LHCN-M2 (cell line): ENCODE data around the gene CPNE6. TPM values are rescaled to one million over a fixed set of nuclear protein-coding genes. Genes with fewer than 3 reads are reported as not detected.
"Not testable (repeated sequence)": the region's sequence is repeated elsewhere in the genome, so short reads cannot be mapped to it uniquely, and the experiment has no call there.

Source experiments
- DNase-seq: peaks from one replicate; pipeline ENCODE4 v3.0.0-alpha.2; 2012; ENCODE audit warnings: low read depth
- polyA plus RNA-seq: library from polyadenylated mRNA; unstranded; fragments of >200 nt; gene quantifications from one replicate; pipeline ENCODE4 v1.2.1, GENCODE V29; 2012; ENCODE audit warnings: missing spikeins
- total RNA-seq: library from RNA; depleted of rRNA; stranded (reverse); fragments of >200 nt; gene quantifications from 2 replicates; pipeline ENCODE4 v1.2.3, GENCODE V29; 2014; rRNA removed

CPNE6 gene
- not detected in 2 replicates for total RNA-seq
- not detected for polyA plus RNA-seq

- DNase-seq, result no peak
Measured at GRCh38 chr14:24071144-24071697, at the start of gene CPNE6. TSS of gene CPNE6 (plus strand) at chr14:24071562. CDS start at chr14:24072937, 1,375 bp downstream.

GRCh38 chr14:24024939-24025418 is 46.4 kb upstream of the CPNE6 start:
- DNase-seq, result not testable (repeated sequence)

GRCh38 chr14:24029687-24030086 is 41.7 kb upstream of the CPNE6 start:
- DNase-seq, result not testable (repeated sequence)

DNA sequence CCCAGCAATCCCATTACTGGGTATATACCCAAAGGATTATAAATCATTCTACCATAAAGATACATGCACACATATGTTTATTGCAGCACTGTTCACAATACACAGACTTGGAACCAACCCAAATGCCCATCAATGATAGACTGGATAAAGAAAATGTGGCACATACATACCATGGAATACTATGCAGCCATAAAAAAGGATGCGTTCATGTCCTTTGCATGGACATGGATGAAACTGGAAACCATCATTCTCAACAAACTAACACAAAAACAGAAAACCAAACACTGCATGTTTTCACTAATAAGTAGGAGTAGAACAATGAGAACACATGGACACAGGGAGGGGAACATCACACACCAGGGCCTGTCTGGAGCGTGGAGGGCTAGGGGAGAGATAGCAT is 40.0 kb upstream of the CPNE6 start:
- not testable (repeated sequence) for DNase-seq

DNA sequence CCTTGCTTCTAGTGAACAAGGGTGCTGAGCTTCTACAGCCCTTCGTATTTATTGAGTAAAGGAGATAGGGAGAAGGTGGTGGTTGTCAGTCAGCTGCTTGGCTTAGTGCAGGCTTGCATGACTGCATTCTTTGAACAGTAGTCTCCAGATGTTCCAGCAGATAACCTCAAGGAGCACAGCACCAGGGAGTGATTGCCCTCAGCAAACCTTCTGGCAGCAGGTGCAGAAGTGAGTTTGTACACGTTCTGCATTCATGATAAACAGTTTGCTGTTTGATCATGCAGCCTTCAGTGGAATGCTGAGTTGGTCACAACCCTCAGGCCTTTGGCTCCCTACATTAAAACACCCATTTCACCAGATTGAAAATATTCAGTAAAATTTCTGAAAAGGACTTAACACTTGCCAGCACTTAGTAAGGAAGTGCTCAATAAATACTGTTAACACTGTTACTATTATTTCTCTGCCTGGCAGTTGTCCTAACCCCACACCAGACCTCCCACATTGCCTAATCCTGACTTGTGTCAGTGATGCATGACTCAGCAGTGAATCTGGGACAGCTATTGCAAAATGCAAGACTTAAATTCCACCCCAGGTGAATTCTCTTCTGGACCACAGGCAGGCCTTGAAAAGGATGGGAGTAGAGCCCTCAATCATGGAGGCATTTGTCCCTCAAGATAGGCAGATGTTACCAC is 38.5 kb upstream of the CPNE6 start:
- DNase-seq, result peak; percentile 68

- not testable (repeated sequence) for DNase-seq
Measured at GRCh38 chr14:24035769-24036168, 35.6 kb upstream of the CPNE6 start.

DNA sequence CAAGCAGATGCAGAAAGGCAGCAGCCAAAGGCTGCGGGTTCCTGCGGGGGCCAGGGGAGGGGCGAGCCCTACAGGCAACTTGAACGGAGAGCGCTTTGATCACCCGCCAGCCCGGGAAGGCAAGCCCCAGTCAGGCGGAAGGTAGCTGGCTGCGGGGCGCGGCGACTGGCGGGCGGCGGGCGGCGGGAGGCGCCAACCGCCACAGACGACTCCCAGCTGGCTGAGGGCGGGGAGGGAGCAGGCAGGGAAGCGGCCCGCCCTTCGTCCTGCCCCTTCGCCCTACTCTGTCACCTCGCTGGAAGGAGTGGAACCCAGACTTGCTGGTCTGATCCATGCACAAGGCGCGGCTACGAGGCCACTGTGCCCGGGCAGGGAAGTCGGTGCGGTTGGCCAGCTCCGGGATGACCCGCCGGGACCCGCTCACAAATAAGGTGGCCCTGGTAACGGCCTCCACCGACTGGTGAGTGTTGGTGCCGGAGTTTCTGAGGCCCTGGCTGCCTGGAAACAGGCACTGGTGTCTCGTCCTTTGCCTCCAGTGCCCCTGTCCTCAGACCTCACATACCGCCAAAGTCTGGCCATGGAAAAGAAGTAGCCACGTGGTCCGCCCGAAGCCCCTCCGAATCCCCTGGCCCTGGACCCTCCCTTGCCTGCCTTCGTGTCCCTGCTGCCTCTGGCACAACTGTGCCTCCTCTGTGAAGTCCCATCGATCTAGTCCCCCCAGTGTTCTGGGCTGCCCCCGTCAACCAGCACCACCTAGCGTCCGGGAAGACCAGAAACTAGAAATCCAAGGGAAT is 35.0 kb upstream of the CPNE6 start:
- peak; percentile 53 for DNase-seq

- not testable (repeated sequence) for DNase-seq
Measured at GRCh38 chr14:24036963-24037657, 34.3 kb upstream of the CPNE6 start.

GRCh38 chr14:24037658-24038037 is 33.7 kb upstream of the CPNE6 start:
- no peak for DNase-seq

DNA sequence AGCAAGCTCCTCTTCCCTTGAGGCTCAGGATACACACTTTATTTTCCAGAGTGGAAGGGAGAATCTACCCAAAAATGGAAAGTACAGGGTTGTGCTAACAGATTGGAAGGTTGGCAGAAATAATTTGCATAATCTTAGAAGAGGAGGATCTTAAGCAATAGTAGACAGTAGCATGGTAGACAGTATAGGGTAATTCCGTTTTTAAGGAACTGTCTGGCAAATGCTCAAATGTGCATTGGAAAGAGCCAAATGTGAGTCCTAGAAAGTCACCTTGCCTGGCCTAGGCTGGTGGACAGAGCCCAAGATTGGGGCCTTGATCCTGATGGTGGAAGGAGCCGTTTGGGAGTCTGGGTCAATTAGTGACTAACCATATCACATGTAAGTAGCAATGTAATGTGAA is 32.7 kb upstream of the CPNE6 start:
- no peak for DNase-seq

GRCh38 chr14:24040692-24041091 is 30.7 kb upstream of the CPNE6 start:
- DNase-seq, result no peak

GRCh38 chr14:24042746-24043145 is 28.6 kb upstream of the CPNE6 start:
- no peak for DNase-seq

- not testable (repeated sequence) for DNase-seq
Measured at GRCh38 chr14:24049002-24049401, 22.4 kb upstream of the CPNE6 start.

GRCh38 chr14:24050753-24051152 is 20.6 kb upstream of the CPNE6 start:
- DNase-seq, result not testable (repeated sequence)

DNA sequence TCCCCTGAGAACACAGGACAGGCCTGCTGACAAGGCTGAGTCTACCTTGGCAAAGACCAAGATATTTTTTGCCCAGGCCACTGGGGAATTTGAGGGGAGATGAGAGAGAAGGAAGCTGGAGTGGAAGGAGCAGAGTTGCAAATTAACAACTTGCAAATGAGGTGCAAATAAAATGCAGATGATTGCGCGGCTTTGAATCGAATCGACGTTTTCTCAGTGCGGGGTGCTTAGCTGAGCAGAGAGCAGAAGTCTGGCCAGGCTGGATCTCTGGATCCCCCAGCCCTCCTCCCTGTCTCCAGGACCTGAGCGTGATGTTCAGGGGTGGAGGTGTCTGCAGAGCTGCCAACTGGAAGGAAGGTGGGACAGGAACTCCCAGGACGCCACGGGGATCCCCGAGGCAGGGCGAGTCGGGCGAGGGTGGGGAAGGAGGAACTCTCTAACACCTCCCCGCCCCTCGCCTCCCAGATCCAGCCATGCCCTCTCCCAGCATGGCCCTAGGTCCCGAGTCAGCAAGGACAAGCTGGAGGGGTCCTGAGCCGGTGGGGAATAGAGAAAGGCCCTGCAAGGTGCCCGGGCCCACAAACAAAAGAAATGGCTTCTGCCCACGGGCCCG is 20.1 kb upstream of the CPNE6 start:
- DNase-seq, result no peak

DNA sequence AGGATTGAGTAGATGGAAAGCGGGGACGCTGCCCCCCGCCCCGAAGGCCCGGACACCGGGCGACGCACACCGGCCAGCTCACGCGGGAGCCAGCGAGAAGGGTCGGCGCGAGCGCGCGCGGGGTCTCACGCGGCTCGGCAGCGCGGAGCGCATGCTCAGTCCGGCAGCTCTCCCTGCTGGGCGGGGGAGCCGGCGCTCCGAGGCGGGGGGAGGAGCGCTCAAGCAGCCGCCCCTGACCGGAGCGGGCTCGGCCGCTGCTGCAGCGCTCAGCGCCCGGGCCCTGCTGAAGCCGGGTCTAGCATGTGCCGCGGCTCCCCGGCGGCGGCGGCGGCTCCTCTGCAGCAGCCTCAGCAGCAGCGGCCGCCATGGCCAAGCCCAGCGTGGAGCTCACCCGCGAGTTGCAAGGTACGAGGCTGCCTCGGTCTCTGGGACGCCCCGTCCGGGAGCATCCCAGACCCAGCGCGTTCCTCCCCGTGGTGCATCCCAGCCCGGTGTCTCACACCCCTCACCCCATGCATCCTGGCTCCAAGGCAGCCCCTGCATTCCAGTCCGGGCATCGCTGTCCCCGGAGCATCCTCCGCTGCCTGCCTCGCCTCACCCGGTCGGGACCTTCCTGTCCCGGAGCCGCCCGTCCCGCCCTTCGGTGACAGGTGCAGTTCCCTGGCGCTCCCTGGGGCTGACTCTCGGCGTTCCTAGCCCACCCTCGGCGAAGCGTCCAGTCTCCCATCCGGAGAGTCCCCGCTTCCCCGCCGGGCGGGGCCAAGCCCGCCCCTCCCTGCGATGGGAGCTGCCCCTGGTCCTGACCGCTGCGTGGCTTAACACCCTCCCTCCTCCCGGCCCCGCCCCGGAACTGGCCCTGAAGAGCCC is 19.3 kb upstream of the CPNE6 start, which contains the start of gene CARMIL3:
Gene CARMIL3, plus strand, starts transcription at position 221 of the 867 bp plus-strand sequence. Its CDS starts 145 bp downstream, at position 366.
- peak; percentile 31 for DNase-seq

DNA sequence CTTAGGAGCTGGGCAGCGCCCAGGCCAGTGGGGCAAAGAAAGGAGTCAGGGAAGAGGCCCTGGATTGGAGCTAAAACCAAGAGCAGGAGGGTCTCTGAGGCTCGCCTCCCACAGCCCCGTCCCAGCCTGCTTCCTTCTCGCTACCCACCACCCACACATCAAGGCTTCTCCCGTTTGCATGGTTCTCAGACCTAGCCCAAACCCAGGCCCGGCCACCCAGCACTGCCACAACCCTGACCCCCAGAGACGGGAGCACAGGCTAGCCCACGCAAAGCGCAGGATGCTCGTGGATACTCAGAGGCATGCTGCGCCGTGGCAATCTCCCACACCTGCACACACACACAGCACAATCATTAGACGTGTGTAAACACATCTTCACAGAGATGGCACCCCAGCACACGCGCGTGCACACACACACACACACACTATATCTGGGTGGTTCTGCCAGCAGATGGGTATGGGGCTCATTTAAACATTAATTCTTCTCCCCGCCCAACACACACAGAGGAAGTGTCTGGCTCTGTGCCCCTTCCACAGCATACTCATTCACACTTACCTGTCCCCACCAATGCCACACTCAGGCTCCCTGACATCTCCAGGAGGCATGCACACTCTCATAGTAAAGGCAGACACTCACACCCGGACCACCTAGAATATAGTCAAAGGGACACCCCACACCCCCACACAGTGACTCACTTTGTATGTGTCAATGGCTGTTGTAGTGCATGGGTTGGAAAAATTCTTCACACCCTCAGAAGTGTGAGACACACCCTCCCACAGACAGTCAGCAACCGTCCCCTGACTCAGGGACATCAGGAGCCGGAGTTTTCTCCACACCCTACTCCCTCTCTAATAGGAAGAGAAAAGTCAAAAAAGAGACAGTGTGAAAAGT is 18.5 kb upstream of the CPNE6 start:
- no peak for DNase-seq

DNA sequence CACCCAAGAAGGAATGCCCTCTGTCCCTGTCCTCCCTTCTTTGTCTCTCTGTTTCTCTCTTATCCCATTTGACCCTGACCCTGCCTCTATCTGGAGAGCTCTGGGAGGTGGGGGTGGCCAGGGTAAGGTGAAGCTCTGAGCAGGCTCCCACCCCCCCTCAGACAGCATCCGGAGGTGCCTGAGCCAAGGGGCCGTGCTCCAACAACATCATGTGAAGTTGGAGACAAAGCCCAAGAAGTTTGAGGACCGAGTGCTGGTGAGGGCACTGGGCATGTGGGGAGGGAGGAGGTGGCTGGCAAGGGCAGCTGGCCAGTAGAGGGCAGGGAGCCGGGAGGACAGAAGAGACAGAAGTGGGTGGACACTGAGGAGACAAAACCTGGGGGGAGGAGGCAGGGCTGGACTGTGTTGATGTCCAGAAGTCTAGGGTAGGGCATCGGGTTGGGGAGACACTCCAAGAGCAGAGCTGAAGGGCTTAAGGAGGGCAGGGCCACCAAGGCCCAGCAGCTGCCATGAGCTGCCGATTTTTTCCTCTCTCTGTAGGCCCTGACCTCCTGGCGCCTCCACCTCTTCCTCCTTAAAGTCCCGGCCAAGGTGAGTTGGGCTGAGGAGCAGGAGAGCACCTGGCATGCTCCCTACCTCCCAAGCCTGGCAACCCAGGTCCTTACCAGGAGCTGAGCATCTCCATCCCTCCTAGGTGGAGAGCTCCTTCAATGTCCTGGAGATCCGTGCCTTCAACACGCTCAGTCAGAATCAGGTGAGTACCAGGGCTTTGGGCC is 17.6 kb upstream of the CPNE6 start:
- DNase-seq, result no peak

GRCh38 chr14:24054324-24054641 is 17.1 kb upstream of the CPNE6 start:
- no peak for DNase-seq
